GM23338 (cell line): Measurements from ENCODE around the gene CLDN20. TPM values are rescaled to one million over a fixed set of nuclear protein-coding genes. Genes with fewer than 3 reads are reported as not detected.

Experiments used
- ATAC-seq: fragments of 200-7000 bp; cut with Tn5 transposase; 3 replicates; pipeline ENCODE4 v1.9.1; 2020
- DNase-seq: peaks from one replicate; pipeline ENCODE4 v3.0.0-alpha.2; 2015; ENCODE audit warnings: low spot score
- H2AFZ ChIP-seq: fragments of 200-600 bp; sonication (generic); 2 replicates; pipeline ENCODE4 v1.8.0; 2016; ENCODE audit warnings: antibody characterized with exemption, mild to moderate bottlenecking, moderate library complexity
- H3F3A ChIP-seq: fragments of 200-600 bp; sonication (generic); replicated peaks from 2 replicates; pipeline ENCODE4 v1.8.0; 2017; ENCODE audit warnings: antibody characterized with exemption, mixed run types, low read depth
- H3K27ac ChIP-seq: fragments of 200-600 bp; sonication (generic); 2 replicates; pipeline ENCODE4 v1.6.1; 2016; ENCODE audit warnings: low read depth
- H3K27me3 ChIP-seq: fragments of 200-600 bp; sonication (generic); 2 replicates; pipeline ENCODE4 v1.8.0; 2016; ENCODE audit warnings: mild to moderate bottlenecking, mixed run types, moderate library complexity; ENCODE audit not compliant: insufficient read depth
- H3K36me3 ChIP-seq: fragments of 200-600 bp; sonication (generic); 2 replicates; pipeline ENCODE4 v1.8.0; 2016; ENCODE audit warnings: mild to moderate bottlenecking; ENCODE audit not compliant: insufficient read depth
- H3K4me1 ChIP-seq: fragments of 200-600 bp; sonication (generic); 2 replicates; pipeline ENCODE4 v1.8.0; 2016; ENCODE audit warnings: mild to moderate bottlenecking, moderate library complexity; ENCODE audit not compliant: insufficient read depth
- H3K4me2 ChIP-seq: fragments of 200-600 bp; sonication (generic); 2 replicates; pipeline ENCODE4 v1.7.1; 2017; ENCODE audit warnings: mixed run types
- H3K4me3 ChIP-seq: fragments of 200-600 bp; sonication (generic); 2 replicates; pipeline ENCODE4 v1.6.1; 2016; ENCODE audit warnings: mixed run types
- H3K79me2 ChIP-seq: fragments of 200-600 bp; sonication (generic); replicated peaks from 2 replicates; pipeline ENCODE4 v1.8.0; 2017; ENCODE audit warnings: mild to moderate bottlenecking; ENCODE audit not compliant: insufficient read depth
- H3K9me2 ChIP-seq: fragments of 200-600 bp; sonication (generic); 2 replicates; pipeline ENCODE4 v1.8.0; 2017; ENCODE audit not compliant: insufficient read depth
- H4K20me1 ChIP-seq: fragments of 200-600 bp; sonication (generic); replicated peaks from 2 replicates; pipeline ENCODE4 v1.8.0; 2017; ENCODE audit warnings: mild to moderate bottlenecking; ENCODE audit not compliant: insufficient read depth
- H3K27ac Mint-ChIP-seq: 2 replicates; pipeline ENCODE4 v1.8.0; 2020; ENCODE audit warnings: inconsistent platforms, mild to moderate bottlenecking, moderate library complexity, mixed read lengths
- H3K27me3 Mint-ChIP-seq: 3 replicates; pipeline ENCODE4 v1.8.0; 2022; ENCODE audit warnings: low read depth, mild to moderate bottlenecking, moderate library complexity, mixed read lengths, inconsistent platforms; ENCODE audit not compliant: insufficient read depth, poor library complexity
- H3K36me3 Mint-ChIP-seq: 3 replicates; pipeline ENCODE4 v1.8.0; 2021; ENCODE audit warnings: low read depth, mild to moderate bottlenecking, inconsistent platforms, moderate library complexity, mixed read lengths
- H3K4me1 Mint-ChIP-seq: 3 replicates; pipeline ENCODE4 v1.8.0; 2020; ENCODE audit warnings: mild to moderate bottlenecking, inconsistent platforms, mixed read lengths
- H3K4me3 Mint-ChIP-seq: 3 replicates; pipeline ENCODE4 v1.8.0; 2021; ENCODE audit warnings: moderate library complexity, mild to moderate bottlenecking, inconsistent platforms, mixed read lengths
- H3K9me3 Mint-ChIP-seq: 3 replicates; pipeline ENCODE4 v1.8.0; 2020; ENCODE audit warnings: moderate library complexity, mild to moderate bottlenecking, inconsistent platforms, mixed read lengths
- CREB1 ChIP-seq: fragments of 250-450 bp; sonication (Bioruptor Pico); IDR thresholded peaks from 2 replicates; pipeline ENCODE4 v1.5.0; 2020; ENCODE audit warnings: low read depth, mild to moderate bottlenecking, moderate library complexity
- CTCF ChIP-seq, 2 experiments: fragments of 200-600 bp in 1 of 2; sonication (generic) in 1 of 2; conservative IDR thresholded peaks; 2 replicates each; pipeline versions ENCODE4 v1.5.1 to v1.6.1; 2016 to 2017; ENCODE audit warnings: antibody characterized with exemption in 2 of 2, low read depth in 2 of 2, mild to moderate bottlenecking in 2 of 2, moderate library complexity in 1 of 2
- ETS1 ChIP-seq: IDR thresholded peaks from 2 replicates; pipeline ENCODE4 v1.6.1; 2016; ENCODE audit warnings: antibody characterized with exemption
- EZH2 ChIP-seq: fragments of 200-600 bp; sonication (generic); IDR thresholded peaks from one replicate; pipeline ENCODE4 v1.8.0; 2017; ENCODE audit warnings: antibody characterized with exemption, mild to moderate bottlenecking, low read depth; ENCODE audit not compliant: unreplicated experiment
- EZH2phosphoT487 ChIP-seq: fragments of 200-600 bp; sonication (generic); IDR thresholded peaks from one replicate; pipeline ENCODE4 v1.8.1; 2018; ENCODE audit warnings: antibody characterized with exemption; ENCODE audit not compliant: unreplicated experiment
- JUNB ChIP-seq: IDR thresholded peaks from one replicate; pipeline ENCODE4 v1.6.1; 2016; ENCODE audit warnings: antibody characterized with exemption; ENCODE audit not compliant: unreplicated experiment
- NANOG ChIP-seq: IDR thresholded peaks from 2 replicates; pipeline ENCODE4 v1.6.1; 2016; ENCODE audit warnings: antibody characterized with exemption, borderline replicate concordance
- POLR2AphosphoS5 ChIP-seq: IDR thresholded peaks from 2 replicates; pipeline ENCODE4 v1.6.1; 2016; ENCODE audit warnings: antibody characterized with exemption, low read depth
- REST ChIP-seq: IDR thresholded peaks from one replicate; pipeline ENCODE4 v1.6.1; 2018; ENCODE audit warnings: antibody characterized with exemption; ENCODE audit not compliant: unreplicated experiment
- STAT1 ChIP-seq: IDR thresholded peaks from one replicate; pipeline ENCODE4 v1.6.1; 2016; ENCODE audit warnings: antibody characterized with exemption; ENCODE audit not compliant: unreplicated experiment
- ZNF114 ChIP-seq: fragments of 250-450 bp; sonication (Bioruptor Pico); IDR thresholded peaks from 2 replicates; pipeline ENCODE4 v1.5.0; 2020; ENCODE audit warnings: mild to moderate bottlenecking, moderate library complexity
- polyA plus RNA-seq: library from polyadenylated mRNA; unstranded; fragments of >200 nt; fragmentation: Nextera tagmentation; extraction: Ambion mirVana; gene quantifications from 2 replicates; pipeline ENCODE4 v1.2.1, GENCODE V29; 2016
- total RNA-seq: library from RNA; depleted of rRNA; stranded (reverse); fragments of >200 nt; shearing (Covaris generic); gene quantifications from 2 replicates; pipeline ENCODE4 v1.2.3, GENCODE V29; 2014

CLDN20 gene
- total and polyA plus RNA-seq, 2 experiments from 2014 or later = 0.23 TPM; not detected in 1

- TF ChIP-seq REST (no peak), ZNF114 (CRISPR knock-in tag) (no peak), EZH2 (no peak), STAT1 (no peak), NANOG (no peak), CREB1 (CRISPR knock-in tag) (no peak), POLR2AphosphoS5 (no peak), ETS1 (no peak)
These were observed 21.8 kb upstream of the CLDN20 start (continued) for GRCh38 chr6:155241966-155242365.

GRCh38 chr6:155244434-155244833 is 19.4 kb upstream of the CLDN20 start:
- DNase-seq (no peak), ATAC-seq (no peak)
- no peaks in the 10 kb centered on the region for H3K9me2 ChIP-seq
- H3K4me3 ChIP-seq = no peak overlapping the region
- 0 out of 2 replicates have a peak, but pooled peaks cover 3% of the 10 kb centered on the region for H3K4me1 ChIP-seq
- H3K4me2 ChIP-seq = no peak overlapping the region
- H3K36me3 ChIP-seq = no peaks in the 10 kb centered on the region
- Mint-ChIP-seq H3K36me3 (peaks cover 78% of the 10 kb centered on the region), H3K4me3 (no peak overlapping the region), H3K9me3 (peaks cover 19% of the 10 kb centered on the region), H3K4me1 (peaks cover 9% of the 10 kb centered on the region), H3K27me3 (peaks cover 10% of the 10 kb centered on the region), H3K27ac (no peak overlapping the region)
- H3K27me3 ChIP-seq = no peaks in the 10 kb centered on the region
- H3K27ac ChIP-seq = no peak overlapping the region
- no peak for TF ChIP-seq STAT1
- H2AFZ ChIP-seq = no peak overlapping the region
- no peaks in the 10 kb centered on the region for H3K79me2 ChIP-seq
- H3F3A ChIP-seq = peaks cover 4% of the 10 kb centered on the region; the same call in 1 of the 2 replicates
- H4K20me1 ChIP-seq = no peaks in the 10 kb centered on the region

- Mint-ChIP-seq H3K4me1 (peaks cover 9% of the 10 kb centered on the region), H3K27me3 (peaks cover 10% of the 10 kb centered on the region), H3K27ac (no peak overlapping the region), H3K9me3 (peaks cover 12% of the 10 kb centered on the region; the same call in 2 of the 3 replicates), H3K4me3 (no peak overlapping the region), H3K36me3 (peaks cover 78% of the 10 kb centered on the region)
- H2AFZ ChIP-seq = no peak overlapping the region
- no peaks in the 10 kb centered on the region for H3K9me2 ChIP-seq
- H3K36me3 ChIP-seq = no peaks in the 10 kb centered on the region; the same call in 1 of the 2 replicates
- no peak for ATAC-seq
- no peak overlapping the region for H3K4me2 ChIP-seq
- no peaks in the 10 kb centered on the region for H3K79me2 ChIP-seq
- H3K27ac ChIP-seq = no peak overlapping the region
- no peak for DNase-seq
- no peak overlapping the region for H3K4me3 ChIP-seq
- H4K20me1 ChIP-seq = no peaks in the 10 kb centered on the region
- H3K4me1 ChIP-seq = 0 out of 2 replicates have a peak, but pooled peaks cover 3% of the 10 kb centered on the region
- no peaks in the 10 kb centered on the region for H3K27me3 ChIP-seq
- peaks cover 4% of the 10 kb centered on the region; the same call in 1 of the 2 replicates for H3F3A ChIP-seq
- TF ChIP-seq JUNB (no peak), POLR2AphosphoS5 (no peak), ZNF114 (CRISPR knock-in tag) (no peak), CREB1 (CRISPR knock-in tag) (no peak), REST (no peak), EZH2phosphoT487 (no peak), CTCF (conservative IDR thresholded peaks at IDR 0.05; ENCODE audit: low read depth in 2 of 2) (no peak), ETS1 (no peak), NANOG (no peak)
These were observed 18.6 kb upstream of the CLDN20 start for GRCh38 chr6:155245193-155245592.
